Upper lobe of left lung (tissue), 6 donors: ENCODE data around the gene NOA1. TPM values are rescaled to one million over a fixed set of nuclear protein-coding genes. Genes with fewer than 3 reads are reported as not detected.
"Not testable (repeated sequence)": the region's sequence is repeated elsewhere in the genome, so short reads cannot be mapped to it uniquely, and the experiment has no call there.

Experiments
- ATAC-seq, 2 donors: fragments of 200-7000 bp; cut with Tn5 transposase; one replicate each; pipeline ENCODE4 v1.9.1; 2022; ENCODE audit warnings: mild to moderate bottlenecking in 2 of 2, moderate library complexity in 2 of 2; ENCODE audit not compliant: low FRiP score in 2 of 2
- DNase-seq, 2 donors: peaks; one replicate each; pipeline ENCODE4 v3.0.0-alpha.2; 2019 to 2020
- H3K27ac ChIP-seq, 4 donors: fragments of 200-600 bp; sonication (generic); one replicate each; pipeline ENCODE4 v1.5.1; 2016 to 2019
- H3K27me3 ChIP-seq, 4 donors: fragments of 200-600 bp; sonication (generic); one replicate each; pipeline ENCODE4 v1.5.1; 2017 to 2019
- H3K36me3 ChIP-seq, 4 donors: fragments of 200-600 bp; sonication (generic); one replicate each; pipeline ENCODE4 v1.5.1; 2016 to 2019
- H3K4me1 ChIP-seq, 4 donors: fragments of 200-600 bp; sonication (generic); one replicate each; pipeline ENCODE4 v1.5.1; 2018 to 2019
- H3K4me3 ChIP-seq, 4 donors: fragments of 200-600 bp; sonication (generic); one replicate each; pipeline ENCODE4 v1.5.1; 2017 to 2019; ENCODE audit warnings: mild to moderate bottlenecking in 2 of 4, moderate library complexity in 1 of 4
- H3K9me3 ChIP-seq, 4 donors: fragments of 200-600 bp; sonication (generic); one replicate each; pipeline ENCODE4 v1.5.1; 2018 to 2019
- EP300 ChIP-seq, 4 donors: sonication (generic); formaldehyde crosslinking; IDR thresholded peaks; one replicate each; pipeline ENCODE4 v1.5.1; 2017; ENCODE audit warnings: antibody characterized with exemption in 4 of 4, control low read depth in 2 of 4
- POLR2A ChIP-seq, 4 donors: fragments of 450-650 bp; IDR thresholded peaks; one replicate each; pipeline ENCODE4 v1.5.1; 2016 to 2017; ENCODE audit warnings: antibody characterized with exemption in 4 of 4, mild to moderate bottlenecking in 2 of 4
- POLR2AphosphoS5 ChIP-seq, 2 donors: sonication (generic); formaldehyde crosslinking; IDR thresholded peaks; one replicate each; pipeline ENCODE4 v1.5.1; 2017; ENCODE audit warnings: antibody characterized with exemption in 2 of 2
- whole genome bisulfite sequencing, 2 donors: methylation state at CpG; one replicate each; pipeline ENCODE4 v1.1.5; 2017 to 2018; 5-methylcytosine and 5-hydroxymethylcytosine counted together
- total RNA-seq, 6 donors: library from RNA; depleted of rRNA in 4 of 6; stranded (reverse); fragments of >200 nt in 4 of 6; gene quantifications; one replicate each; pipeline versions ENCODE4 v1.1.0 to v1.2.1, GENCODE V29; 2016 to 2021
- TF ChIP-seq, protein P1 (sequence below), 6 experiments: fragments of 450-650 bp in 4 of 6; fragments of 200-600 bp in 2 of 6; sonication (generic) in 2 of 6; IDR thresholded peaks; one replicate each; pipeline ENCODE4 v1.5.1; 2016 to 2019; ENCODE audit warnings: antibody characterized with exemption in 6 of 6
- donor health status: DM: no; HTN: no; CAD: no; lungs with moderate emphysema.
- donor health status: DM: no; HTN: yes; CAD: no; lungs with severe emphysema.

Gene NOA1
- total RNA-seq, 6 donors from 2014 or later: 15.2 to 27.2 (median 22.8) TPM

GRCh38 chr4:56937262-56937661 is 40.1 kb downstream of the NOA1 start:
- Histone ChIP-seq H3K9me3 (no peaks in the 10 kb centered on the region), H3K36me3 (peaks cover 0 to 33% (median 0%) of the 10 kb centered on the region in 4 donors), H3K27me3 (no peaks in the 10 kb centered on the region), H3K4me3 (no peak overlapping the region), H3K27ac (no peak overlapping the region), H3K4me1 (peaks cover 0 to 9% (median 2%) of the 10 kb centered on the region in 4 donors)
- no peak for TF ChIP-seq POLR2A (IDR thresholded peaks at IDR 0.05)
- 86 to 90% methylated on average over 6 of the region's 6 CpGs for WGBS, 2 donors
- DNase-seq (no peak), ATAC-seq (no peak)

- no peak overlapping the region for H3K4me3 ChIP-seq
- TF ChIP-seq POLR2A (IDR thresholded peaks at IDR 0.05): no peak
- TF ChIP-seq, protein P1, sequence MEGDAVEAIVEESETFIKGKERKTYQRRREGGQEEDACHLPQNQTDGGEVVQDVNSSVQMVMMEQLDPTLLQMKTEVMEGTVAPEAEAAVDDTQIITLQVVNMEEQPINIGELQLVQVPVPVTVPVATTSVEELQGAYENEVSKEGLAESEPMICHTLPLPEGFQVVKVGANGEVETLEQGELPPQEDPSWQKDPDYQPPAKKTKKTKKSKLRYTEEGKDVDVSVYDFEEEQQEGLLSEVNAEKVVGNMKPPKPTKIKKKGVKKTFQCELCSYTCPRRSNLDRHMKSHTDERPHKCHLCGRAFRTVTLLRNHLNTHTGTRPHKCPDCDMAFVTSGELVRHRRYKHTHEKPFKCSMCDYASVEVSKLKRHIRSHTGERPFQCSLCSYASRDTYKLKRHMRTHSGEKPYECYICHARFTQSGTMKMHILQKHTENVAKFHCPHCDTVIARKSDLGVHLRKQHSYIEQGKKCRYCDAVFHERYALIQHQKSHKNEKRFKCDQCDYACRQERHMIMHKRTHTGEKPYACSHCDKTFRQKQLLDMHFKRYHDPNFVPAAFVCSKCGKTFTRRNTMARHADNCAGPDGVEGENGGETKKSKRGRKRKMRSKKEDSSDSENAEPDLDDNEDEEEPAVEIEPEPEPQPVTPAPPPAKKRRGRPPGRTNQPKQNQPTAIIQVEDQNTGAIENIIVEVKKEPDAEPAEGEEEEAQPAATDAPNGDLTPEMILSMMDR (IDR thresholded peaks at IDR 0.05): no peak
- TF ChIP-seq EP300 (IDR thresholded peaks at IDR 0.05): no peak
- TF ChIP-seq POLR2AphosphoS5 (IDR thresholded peaks at IDR 0.05): no peak
- no peak for ATAC-seq
- DNase-seq: no peak
- no peaks in the 10 kb centered on the region for H3K27me3 ChIP-seq
- no peak overlapping the region for H3K27ac ChIP-seq
- H3K9me3 ChIP-seq: no peaks in the 10 kb centered on the region
- peaks cover 0 to 9% (median 2%) of the 10 kb centered on the region in 4 donors for H3K4me1 ChIP-seq
- peaks cover 7 to 44% (median 21%) of the 10 kb centered on the region in 4 donors for H3K36me3 ChIP-seq
- 76 to 78% methylated on average over 4 of the region's 4 CpGs for WGBS, 2 donors
These were observed 45.5 kb downstream of the NOA1 start for GRCh38 chr4:56931924-56932323.

DNA sequence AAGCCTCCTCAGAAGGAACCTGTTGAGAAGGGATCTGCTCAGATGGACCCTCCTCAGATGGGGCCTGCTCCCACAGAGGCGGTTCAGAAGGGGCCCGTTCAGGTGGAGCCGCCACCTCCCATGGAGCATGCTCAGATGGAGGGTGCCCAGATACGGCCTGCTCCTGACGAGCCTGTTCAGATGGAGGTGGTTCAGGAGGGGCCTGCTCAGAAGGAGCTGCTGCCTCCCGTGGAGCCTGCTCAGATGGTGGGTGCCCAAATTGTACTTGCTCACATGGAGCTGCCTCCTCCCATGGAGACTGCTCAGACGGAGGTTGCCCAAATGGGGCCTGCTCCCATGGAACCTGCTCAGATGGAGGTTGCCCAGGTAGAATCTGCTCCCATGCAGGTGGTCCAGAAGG is 46.8 kb downstream of the NOA1 start:
- H3K36me3 ChIP-seq: peaks cover 7 to 53% (median 24%) of the 10 kb centered on the region in 4 donors
- 95 to 97% methylated on average over 5 to 7 of the region's 7 CpGs for WGBS, 2 donors
- H3K4me3 ChIP-seq: no peak overlapping the region
- H3K4me1 ChIP-seq: peaks cover 0 to 9% (median 2%) of the 10 kb centered on the region in 4 donors
- TF ChIP-seq POLR2AphosphoS5 (IDR thresholded peaks at IDR 0.05): no peak
- TF ChIP-seq POLR2A (IDR thresholded peaks at IDR 0.05): no peak
- TF ChIP-seq, protein P1 (IDR thresholded peaks at IDR 0.05): no peak
- TF ChIP-seq EP300 (IDR thresholded peaks at IDR 0.05): no peak
- no peaks in the 10 kb centered on the region for H3K27me3 ChIP-seq
- DNase-seq: no peak
- peak in 1 of 2 donors; percentile 49 for ATAC-seq
- H3K9me3 ChIP-seq: no peaks in the 10 kb centered on the region
- no peak overlapping the region for H3K27ac ChIP-seq

GRCh38 chr4:56927196-56927595 is 50.2 kb downstream of the NOA1 start:
- no peaks in the 10 kb centered on the region for H3K27me3 ChIP-seq
- ATAC-seq (no peak), DNase-seq (no peak)
- H3K36me3 ChIP-seq: peaks cover 7 to 73% (median 36%) of the 10 kb centered on the region in 4 donors
- no peak overlapping the region for H3K4me3 ChIP-seq
- no peaks in the 10 kb centered on the region for H3K9me3 ChIP-seq
- 86 to 97% methylated on average over 2 of the region's 2 CpGs for WGBS, 2 donors
- H3K4me1 ChIP-seq: no peaks in the 10 kb centered on the region
- TF ChIP-seq, protein P1 (IDR thresholded peaks at IDR 0.05): no peak
- no peak for TF ChIP-seq POLR2A (IDR thresholded peaks at IDR 0.05)
- no peak for TF ChIP-seq EP300 (IDR thresholded peaks at IDR 0.05)
- no peak for TF ChIP-seq POLR2AphosphoS5 (IDR thresholded peaks at IDR 0.05)
- H3K27ac ChIP-seq: no peak overlapping the region

DNA sequence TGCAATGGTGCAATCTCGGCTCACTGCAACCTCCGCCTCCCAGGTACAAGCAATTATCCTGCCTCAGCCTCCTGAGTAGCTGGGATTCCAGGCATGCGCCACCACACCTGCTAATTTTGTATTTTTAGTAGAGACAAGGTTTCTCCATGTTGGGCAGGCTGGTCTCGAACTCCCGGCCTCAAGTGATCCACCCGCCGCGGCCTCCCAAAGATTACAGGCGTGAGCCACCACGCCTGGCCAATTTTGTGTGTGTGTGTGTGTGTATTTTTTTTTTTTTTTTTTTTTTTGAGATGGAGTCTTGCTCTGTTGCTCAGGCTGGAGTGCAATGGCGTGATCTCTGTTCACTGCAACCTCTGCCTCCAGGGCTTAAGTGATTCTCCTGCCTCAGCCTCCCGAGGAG is 62.4 kb downstream of the NOA1 start:
- H3K4me1 ChIP-seq: peaks cover 26 to 40% (median 35%) of the 10 kb centered on the region in 4 donors
- ATAC-seq, H3K4me3 ChIP-seq, H3K9me3 ChIP-seq, H3K27ac ChIP-seq, H3K27me3 ChIP-seq, DNase-seq, H3K36me3 ChIP-seq: not testable (repeated sequence)
- WGBS, 2 donors: 96% methylated on average over 11 to 12 of the region's 12 CpGs

- no peak overlapping the region for H3K27ac ChIP-seq
- no peak for DNase-seq
- no peaks in the 10 kb centered on the region for H3K9me3 ChIP-seq
- peaks cover 30 to 44% (median 40%) of the 10 kb centered on the region in 4 donors for H3K4me1 ChIP-seq
- WGBS, 2 donors: 73 to 75% methylated on average over 3 of the region's 3 CpGs
- no peak overlapping the region for H3K4me3 ChIP-seq
- ATAC-seq: no peak
- no peak for TF ChIP-seq POLR2A (IDR thresholded peaks at IDR 0.05)
- TF ChIP-seq, protein P1 (IDR thresholded peaks at IDR 0.05): no peak
- TF ChIP-seq POLR2AphosphoS5 (IDR thresholded peaks at IDR 0.05): no peak
- TF ChIP-seq EP300 (IDR thresholded peaks at IDR 0.05): no peak
- H3K27me3 ChIP-seq: no peaks in the 10 kb centered on the region
- peaks cover 0 to 4% (median 0%) of the 10 kb centered on the region in 4 donors for H3K36me3 ChIP-seq
These were observed 63.1 kb downstream of the NOA1 start for GRCh38 chr4:56914336-56914735.
